Type B pancreatic cell (in vitro differentiated cells): ENCODE results near the gene ETV7. TPM values are rescaled to one million over a fixed set of nuclear protein-coding genes. Genes with fewer than 3 reads are reported as not detected.
"Not testable (repeated sequence)": the region's sequence is repeated elsewhere in the genome, so short reads cannot be mapped to it uniquely, and the experiment has no call there.

Experiments used
- DNase-seq: peaks from one replicate; pipeline ENCODE4 v3.0.0; 2021; ENCODE audit warnings: mixed read lengths; ENCODE audit not compliant: unreplicated experiment; ENCODE audit errors: extremely low spot score
- H3K27ac Mint-ChIP-seq: 2 replicates; pipeline ENCODE4 v1.8.0; 2021; ENCODE audit warnings: mild to moderate bottlenecking, mixed read lengths
- H3K27me3 Mint-ChIP-seq: 2 replicates; pipeline ENCODE4 v1.8.0; 2021; ENCODE audit warnings: mixed read lengths
- H3K36me3 Mint-ChIP-seq: 2 replicates; pipeline ENCODE4 v1.8.0; 2021; ENCODE audit warnings: mixed read lengths
- H3K4me1 Mint-ChIP-seq: one replicate; pipeline ENCODE4 v1.8.0; 2021; ENCODE audit warnings: mixed read lengths; ENCODE audit not compliant: unreplicated experiment
- H3K4me3 Mint-ChIP-seq: 2 replicates; pipeline ENCODE4 v1.8.0; 2021; ENCODE audit warnings: mild to moderate bottlenecking, mixed read lengths
- H3K9me3 Mint-ChIP-seq: 2 replicates; pipeline ENCODE4 v1.8.0; 2021; ENCODE audit warnings: mixed read lengths
- CTCF ChIP-seq: fragments of 200-600 bp; sonication (generic); conservative IDR thresholded peaks from 2 replicates; pipeline ENCODE4 v1.5.0; 2021; ENCODE audit warnings: antibody characterized with exemption, mild to moderate bottlenecking
- total RNA-seq: library from RNA; stranded (reverse); gene quantifications from 2 replicates; pipeline ENCODE4 v1.2.1, GENCODE V29; 2021; ENCODE audit warnings: low replicate concordance

ETV7 gene
- total RNA-seq, 1 donor from 2014 or later = 1.7 TPM

- TF ChIP-seq CTCF = no peak
- peaks cover 7% of the 10 kb centered on the region for H3K27me3 Mint-ChIP-seq
- DNase-seq = no peak
- H3K4me1 Mint-ChIP-seq = no peaks in the 10 kb centered on the region
- no peaks in the 10 kb centered on the region for H3K9me3 Mint-ChIP-seq
- no peak overlapping the region for H3K27ac Mint-ChIP-seq
- H3K4me3 Mint-ChIP-seq = no peak overlapping the region
- no peaks in the 10 kb centered on the region for H3K36me3 Mint-ChIP-seq
Observed at GRCh38 chr6:36368921-36369865, 18.3 kb downstream of the ETV7 start.

- Mint-ChIP-seq H3K27me3 (peaks cover 7% of the 10 kb centered on the region), H3K36me3 (no peaks in the 10 kb centered on the region), H3K4me3 (no peak overlapping the region), H3K9me3 (no peaks in the 10 kb centered on the region), H3K27ac (no peak overlapping the region), H3K4me1 (no peaks in the 10 kb centered on the region)
- no peak for DNase-seq
- no peak for TF ChIP-seq CTCF
Observed at GRCh38 chr6:36368421-36368820, 19.0 kb downstream of the ETV7 start.

GRCh38 chr6:36367743-36368142, 19.7 kb downstream of the ETV7 start:
- peaks cover 7% of the 10 kb centered on the region for H3K27me3 Mint-ChIP-seq
- no peak overlapping the region for H3K27ac Mint-ChIP-seq
- no peak for TF ChIP-seq CTCF
- H3K4me3 Mint-ChIP-seq = no peak overlapping the region
- no peaks in the 10 kb centered on the region for H3K36me3 Mint-ChIP-seq
- H3K4me1 Mint-ChIP-seq = no peaks in the 10 kb centered on the region
- no peaks in the 10 kb centered on the region for H3K9me3 Mint-ChIP-seq
- DNase-seq = no peak

GRCh38 chr6:36364669-36365479, 22.6 kb downstream of the ETV7 start:
- Mint-ChIP-seq H3K27me3 (no peaks in the 10 kb centered on the region), H3K36me3 (no peaks in the 10 kb centered on the region), H3K27ac (no peak overlapping the region), H3K9me3 (no peaks in the 10 kb centered on the region), H3K4me3 (no peak overlapping the region), H3K4me1 (no peaks in the 10 kb centered on the region)
- no peak for DNase-seq
- no peak for TF ChIP-seq CTCF

GRCh38 chr6:36364061-36364635, 23.3 kb downstream of the ETV7 start:
- H3K36me3 Mint-ChIP-seq, DNase-seq, H3K4me1 Mint-ChIP-seq, H3K27me3 Mint-ChIP-seq, H3K27ac Mint-ChIP-seq, H3K4me3 Mint-ChIP-seq, H3K9me3 Mint-ChIP-seq: not testable (repeated sequence)

- not testable (repeated sequence) for H3K27me3 Mint-ChIP-seq, H3K4me1 Mint-ChIP-seq, H3K36me3 Mint-ChIP-seq, H3K27ac Mint-ChIP-seq, H3K4me3 Mint-ChIP-seq, H3K9me3 Mint-ChIP-seq, DNase-seq
Observed at GRCh38 chr6:36363371-36363752, 24.1 kb downstream of the ETV7 start.
